A673 (cell line): ENCODE results near the gene REELD1.

Source experiments
- CTCF ChIP-seq: fragments of 300-800, 200-600 bp; sonication (generic); conservative IDR thresholded peaks from 2 replicates; pipeline ENCODE4 v1.5.1; 2017; ENCODE audit warnings: low read depth, mild to moderate bottlenecking, antibody characterized with exemption, low read length, moderate library complexity, mixed read lengths
- EZH2 ChIP-seq: fragments of 200-600 bp; sonication (generic); IDR thresholded peaks from 2 replicates; pipeline ENCODE4 v1.6.1; 2017; ENCODE audit warnings: borderline replicate concordance, low read depth, mild to moderate bottlenecking, mixed read lengths, antibody characterized with exemption, low read length; ENCODE audit not compliant: poor library complexity, severe bottlenecking

- no peak for TF ChIP-seq CTCF
- no peak for TF ChIP-seq EZH2
These were observed 28.3 kb upstream of the REELD1 start for GRCh38 chr4:146186041-146186440.
